Liver (tissue), 3 donors: Measurements from ENCODE around the gene EPB41L4A.

Experiments used
- FOXA1 ChIP-seq: IDR thresholded peaks from 2 replicates; pipeline ENCODE4 v1.6.1; 2016; ENCODE audit warnings: antibody characterized with exemption
- GABPA ChIP-seq, 2 donors: IDR thresholded peaks in 1 of 2; conservative IDR thresholded peaks in 1 of 2; 2 replicates each; pipeline ENCODE4 v1.6.1; 2016; ENCODE audit warnings: antibody characterized with exemption in 2 of 2, mild to moderate bottlenecking in 1 of 2, moderate library complexity in 1 of 2
- MAX ChIP-seq: IDR thresholded peaks from 2 replicates; pipeline ENCODE4 v1.6.1; 2016; ENCODE audit warnings: antibody characterized with exemption
- RAD21 ChIP-seq, 2 donors: IDR thresholded peaks; 2 replicates each; pipeline ENCODE4 v1.6.1; 2016; ENCODE audit warnings: antibody characterized with exemption in 2 of 2, mild to moderate bottlenecking in 2 of 2
- REST ChIP-seq: IDR thresholded peaks from 2 replicates; pipeline ENCODE4 v1.6.1; 2016; ENCODE audit warnings: antibody characterized with exemption, mild to moderate bottlenecking
- TAF1 ChIP-seq: conservative IDR thresholded peaks from 2 replicates; pipeline ENCODE4 v1.6.1; 2016; ENCODE audit warnings: antibody characterized with exemption, mild to moderate bottlenecking
- ZBTB33 ChIP-seq: IDR thresholded peaks from 2 replicates; pipeline ENCODE4 v1.6.1; 2016; ENCODE audit warnings: antibody characterized with exemption
- TF ChIP-seq, protein P1 (sequence below): fragments of 150-350 bp; IDR thresholded peaks from 2 replicates; pipeline ENCODE4 v1.5.1; 2017; ENCODE audit warnings: improper control_type of control experiment, low read depth, low read length; ENCODE audit not compliant: missing input control
- donor health status: healthy.
- donor health status: healthy.

GRCh38 chr5:112126982-112127381 is 292.1 kb downstream of the EPB41L4A start:
- TF ChIP-seq, protein P1, sequence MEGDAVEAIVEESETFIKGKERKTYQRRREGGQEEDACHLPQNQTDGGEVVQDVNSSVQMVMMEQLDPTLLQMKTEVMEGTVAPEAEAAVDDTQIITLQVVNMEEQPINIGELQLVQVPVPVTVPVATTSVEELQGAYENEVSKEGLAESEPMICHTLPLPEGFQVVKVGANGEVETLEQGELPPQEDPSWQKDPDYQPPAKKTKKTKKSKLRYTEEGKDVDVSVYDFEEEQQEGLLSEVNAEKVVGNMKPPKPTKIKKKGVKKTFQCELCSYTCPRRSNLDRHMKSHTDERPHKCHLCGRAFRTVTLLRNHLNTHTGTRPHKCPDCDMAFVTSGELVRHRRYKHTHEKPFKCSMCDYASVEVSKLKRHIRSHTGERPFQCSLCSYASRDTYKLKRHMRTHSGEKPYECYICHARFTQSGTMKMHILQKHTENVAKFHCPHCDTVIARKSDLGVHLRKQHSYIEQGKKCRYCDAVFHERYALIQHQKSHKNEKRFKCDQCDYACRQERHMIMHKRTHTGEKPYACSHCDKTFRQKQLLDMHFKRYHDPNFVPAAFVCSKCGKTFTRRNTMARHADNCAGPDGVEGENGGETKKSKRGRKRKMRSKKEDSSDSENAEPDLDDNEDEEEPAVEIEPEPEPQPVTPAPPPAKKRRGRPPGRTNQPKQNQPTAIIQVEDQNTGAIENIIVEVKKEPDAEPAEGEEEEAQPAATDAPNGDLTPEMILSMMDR, result no peak
- TF ChIP-seq RAD21 (IDR thresholded peaks at IDR 0.05), result no peak
- TF ChIP-seq TAF1, result no peak
- TF ChIP-seq MAX, result no peak
- TF ChIP-seq GABPA (IDR thresholded peaks at IDR 0.05 in 1 of 2, conservative IDR thresholded peaks at IDR 0.05 in 1 of 2), result no peak
- no peak for TF ChIP-seq REST
- no peak for TF ChIP-seq FOXA1
- TF ChIP-seq ZBTB33, result no peak
